Heart left ventricle (tissue), 16 donors: ENCODE measurements around the gene FZD1. TPM values are rescaled to one million over a fixed set of nuclear protein-coding genes. Genes with fewer than 3 reads are reported as not detected.

Experiments used
- ATAC-seq, 4 donors: fragments of 200-7000 bp; cut with Tn5 transposase; one replicate each; pipeline ENCODE4 v1.9.1; 2020 to 2022; ENCODE audit warnings: moderate library complexity in 4 of 4, mild to moderate bottlenecking in 3 of 4, moderate number of reproducible peaks in 1 of 4
- DNase-seq, 5 donors: peaks; one replicate each; pipeline ENCODE4 v3.0.0-alpha.2; 2020
- H3K27ac ChIP-seq, 12 donors: fragments of 200-600 bp; sonication (generic) in 4 of 12; one replicate each; pipeline versions ENCODE4 v1.5.0 to v1.8.0; 2016 to 2022; ENCODE audit warnings: mild to moderate bottlenecking in 2 of 12
- H3K27me3 ChIP-seq, 9 donors: fragments of 200-600 bp; sonication (generic) in 2 of 9; one replicate each; pipeline versions ENCODE4 v1.5.1 to v1.8.0; 2016 to 2022; ENCODE audit warnings: mild to moderate bottlenecking in 3 of 9
- H3K36me3 ChIP-seq, 9 donors: fragments of 200-600 bp; sonication (generic) in 2 of 9; one replicate each; pipeline versions ENCODE4 v1.5.0 to v1.8.0; 2018 to 2022; ENCODE audit warnings: mild to moderate bottlenecking in 2 of 9
- H3K4me1 ChIP-seq, 12 donors: fragments of 200-600 bp; sonication (generic) in 4 of 12; one replicate each; pipeline versions ENCODE4 v1.5.0 to v1.8.0; 2016 to 2022; ENCODE audit warnings: mild to moderate bottlenecking in 3 of 12
- H3K4me3 ChIP-seq, 12 donors: fragments of 200-600 bp; sonication (generic) in 4 of 12; one replicate each; pipeline versions ENCODE4 v1.5.0 to v1.8.0; 2017 to 2022; ENCODE audit warnings: mild to moderate bottlenecking in 9 of 12, moderate library complexity in 4 of 12
- H3K9me3 ChIP-seq, 12 donors: fragments of 200-600 bp; sonication (generic) in 4 of 12; one replicate each; pipeline versions ENCODE4 v1.5.0 to v1.8.0; 2016 to 2022; ENCODE audit warnings: mild to moderate bottlenecking in 1 of 12
- POLR2A ChIP-seq, 2 donors: fragments of 450-650 bp; IDR thresholded peaks; one replicate each; pipeline ENCODE4 v1.6.1; 2017; ENCODE audit warnings: antibody characterized with exemption in 2 of 2, mild to moderate bottlenecking in 2 of 2, moderate library complexity in 2 of 2
- WGBS, 4 donors: extraction: QIAGEN DNeasy Blood & Tissue Kit in 2 of 4; methylation state at CpG; one replicate each; pipeline versions ENCODE4 v1.1.5 to v1.1.7; 2013 to 2018; 5-methylcytosine and 5-hydroxymethylcytosine counted together
- intact Hi-C, 10 donors: fragments of 100-400 bp; cut with DNase I; formaldehyde crosslinking; loops; one replicate each; pipeline versions ENCODE4 v1.11.1 to v1.14.2; 2022
- polyA plus RNA-seq, 2 donors: library from polyadenylated mRNA; stranded (reverse); fragments of 200-250 nt; gene quantifications; one replicate each; pipeline ENCODE4 v1.2.3, GENCODE V29; 2013
- total RNA-seq, 9 donors: library from RNA; depleted of rRNA in 2 of 9; stranded (reverse); fragments of >200 nt in 2 of 9; fragmentation: NEBNext Ultra II Directional in 3 of 9; extraction: Animal tissue kit (Norgen Biotek cat#: 25700) in 3 of 9; gene quantifications; one replicate each; pipeline versions ENCODE4 v1.1.0 to v1.2.4, GENCODE V29; 2016 to 2023
- TF ChIP-seq, protein P1 (sequence below), 12 donors: fragments of 200-600 bp; sonication (generic) in 4 of 12; IDR thresholded peaks; one replicate each; pipeline versions ENCODE4 v1.5.0 to v1.8.0; 2018 to 2022; ENCODE audit warnings: antibody characterized with exemption in 12 of 12, mild to moderate bottlenecking in 5 of 12
- donor health status: ischemic (EF 13 %, LVEDD 7.1; RV severe dilation, severe dysfunction).
- donor health status: healthy with polysubstance abuse.
- donor health status: DM: no; HTN: yes; CAD: no.
- donor health status: DM: no; HTN: no; CAD: no.
- donor health status: ischemic (EF 25% LVEDD 6.9; RV normal size, moderate dysfunction).
- donor health status: ischemic (EF 25% LVEDD 5.7; RV mildly dilated, moderate dysfunction).
- donor health status: healthy.
- donor health status: DM: yes; HTN: yes; CAD: no.
- donor health status: ischemic (EF 35%, LVEDD 5.7; RV mildly dilated, moderate dysfunction).
- donor health status: nonischemic (EF 11% LVEDD 7.7; RV severe dilation, severe dysfunction).
- donor health status: DM: yes; HTN: yes; CAD: no.
- donor health status: PGD.
- donor health status: ischemic (EF 29% LVEDD 5.4; RV normal size, mild dysfunction).
- donor health status: nonischemic (EF 23%, LVEDD 6.1; RV moderate dilation, normal function).

The FZD1 gene
- total and polyA plus RNA-seq, 11 donors: 4.7 to 29.8 (median 16.5) TPM

DNA sequence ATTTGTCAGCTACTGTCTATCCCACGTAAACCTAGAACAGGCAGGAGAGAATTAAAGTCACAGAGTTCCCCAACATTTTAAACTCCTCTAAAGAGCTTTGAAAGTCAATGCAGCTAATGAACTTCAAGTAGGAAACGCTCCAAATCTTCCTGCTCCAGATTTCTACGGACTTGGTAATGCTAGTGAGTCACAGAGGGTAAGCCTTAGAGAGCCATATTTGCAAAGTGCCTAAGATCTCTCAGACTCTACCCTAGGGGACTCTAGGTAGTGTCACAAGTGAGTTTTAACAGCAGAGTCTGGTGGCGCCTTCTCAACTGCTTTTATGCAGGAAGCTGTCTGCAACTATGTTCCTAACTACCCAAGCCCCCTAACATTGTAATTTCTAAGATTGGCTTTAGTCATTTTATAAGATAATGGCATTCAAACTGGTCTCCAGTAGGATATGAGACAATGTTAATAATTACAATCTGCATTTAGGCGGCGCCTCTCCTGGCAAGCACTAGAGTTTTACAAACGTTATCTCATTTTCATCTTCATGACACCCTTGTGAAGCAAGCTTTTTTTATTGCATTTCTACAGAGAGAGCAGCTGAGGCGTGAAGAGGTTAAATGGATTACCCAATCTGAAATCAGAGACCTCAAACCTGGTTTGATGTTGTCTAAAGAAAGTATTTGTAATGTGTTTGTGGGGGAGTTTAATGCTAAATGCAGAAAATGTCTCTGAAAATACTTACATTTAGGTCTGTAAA lies 22.0 kb upstream of the FZD1 start:
- no peak for DNase-seq
- intact Hi-C loops: no loop called here
- ATAC-seq: no peak
- H3K9me3 ChIP-seq: no peaks in the 10 kb centered on the region
- no peak for TF ChIP-seq POLR2A (IDR thresholded peaks at IDR 0.05)
- TF ChIP-seq, protein P1, sequence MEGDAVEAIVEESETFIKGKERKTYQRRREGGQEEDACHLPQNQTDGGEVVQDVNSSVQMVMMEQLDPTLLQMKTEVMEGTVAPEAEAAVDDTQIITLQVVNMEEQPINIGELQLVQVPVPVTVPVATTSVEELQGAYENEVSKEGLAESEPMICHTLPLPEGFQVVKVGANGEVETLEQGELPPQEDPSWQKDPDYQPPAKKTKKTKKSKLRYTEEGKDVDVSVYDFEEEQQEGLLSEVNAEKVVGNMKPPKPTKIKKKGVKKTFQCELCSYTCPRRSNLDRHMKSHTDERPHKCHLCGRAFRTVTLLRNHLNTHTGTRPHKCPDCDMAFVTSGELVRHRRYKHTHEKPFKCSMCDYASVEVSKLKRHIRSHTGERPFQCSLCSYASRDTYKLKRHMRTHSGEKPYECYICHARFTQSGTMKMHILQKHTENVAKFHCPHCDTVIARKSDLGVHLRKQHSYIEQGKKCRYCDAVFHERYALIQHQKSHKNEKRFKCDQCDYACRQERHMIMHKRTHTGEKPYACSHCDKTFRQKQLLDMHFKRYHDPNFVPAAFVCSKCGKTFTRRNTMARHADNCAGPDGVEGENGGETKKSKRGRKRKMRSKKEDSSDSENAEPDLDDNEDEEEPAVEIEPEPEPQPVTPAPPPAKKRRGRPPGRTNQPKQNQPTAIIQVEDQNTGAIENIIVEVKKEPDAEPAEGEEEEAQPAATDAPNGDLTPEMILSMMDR (IDR thresholded peaks at IDR 0.05): no peak
- WGBS, 4 donors: 85 to 92% (median 87%) methylated on average over 8 of the region's 8 CpGs
- peaks cover 0 to 24% (median 0%) of the 10 kb centered on the region in 12 donors for H3K4me1 ChIP-seq
- no peaks in the 10 kb centered on the region for H3K36me3 ChIP-seq
- no peak overlapping the region for H3K4me3 ChIP-seq
- no peaks in the 10 kb centered on the region for H3K27me3 ChIP-seq
- no peak overlapping the region for H3K27ac ChIP-seq

DNA sequence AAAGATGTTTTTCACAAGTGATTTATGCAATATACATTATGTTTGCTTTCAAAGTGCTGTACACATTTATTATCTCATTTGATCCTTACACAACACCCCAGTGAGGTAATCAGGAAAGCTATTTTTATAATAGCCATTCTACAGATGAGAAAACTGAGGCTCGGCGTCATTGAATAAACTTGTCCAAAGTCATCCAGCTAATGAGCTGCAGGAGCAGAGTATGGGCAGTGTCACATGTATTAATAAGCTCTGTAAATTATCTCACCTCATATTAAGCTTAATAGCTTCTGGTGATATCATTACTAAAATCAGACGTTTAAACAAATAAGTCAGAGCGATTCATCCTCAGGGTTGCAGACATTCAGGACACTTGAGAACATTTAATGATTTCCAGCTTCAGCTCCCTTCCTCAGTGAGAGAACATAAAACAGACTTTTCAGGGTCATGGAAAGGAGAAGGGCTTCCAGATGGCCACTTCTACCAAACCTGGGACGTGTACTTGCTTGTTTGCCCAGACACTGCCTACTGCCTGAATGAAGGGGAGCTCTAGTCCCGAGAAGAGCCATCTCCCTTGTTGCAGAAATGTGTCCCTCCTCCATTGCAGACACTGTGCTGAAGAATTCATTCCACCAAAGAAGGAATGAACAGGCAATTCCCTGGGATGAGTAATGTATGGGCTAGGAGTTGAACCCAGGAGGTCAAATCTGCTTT lies 20.5 kb upstream of the FZD1 start:
- H3K27ac ChIP-seq: no peak overlapping the region
- H3K36me3 ChIP-seq: no peaks in the 10 kb centered on the region
- H3K4me1 ChIP-seq: peaks cover 0 to 22% (median 0%) of the 10 kb centered on the region in 12 donors
- intact Hi-C loops: no loop called here
- no peaks in the 10 kb centered on the region for H3K9me3 ChIP-seq
- WGBS, 4 donors: 85 to 91% (median 89%) methylated on average over 6 of the region's 6 CpGs
- no peaks in the 10 kb centered on the region for H3K27me3 ChIP-seq
- DNase-seq: no peak
- no peak overlapping the region for H3K4me3 ChIP-seq
- no peak for ATAC-seq
- no peak for TF ChIP-seq POLR2A (IDR thresholded peaks at IDR 0.05)
- TF ChIP-seq, protein P1 (IDR thresholded peaks at IDR 0.05): no peak

DNA sequence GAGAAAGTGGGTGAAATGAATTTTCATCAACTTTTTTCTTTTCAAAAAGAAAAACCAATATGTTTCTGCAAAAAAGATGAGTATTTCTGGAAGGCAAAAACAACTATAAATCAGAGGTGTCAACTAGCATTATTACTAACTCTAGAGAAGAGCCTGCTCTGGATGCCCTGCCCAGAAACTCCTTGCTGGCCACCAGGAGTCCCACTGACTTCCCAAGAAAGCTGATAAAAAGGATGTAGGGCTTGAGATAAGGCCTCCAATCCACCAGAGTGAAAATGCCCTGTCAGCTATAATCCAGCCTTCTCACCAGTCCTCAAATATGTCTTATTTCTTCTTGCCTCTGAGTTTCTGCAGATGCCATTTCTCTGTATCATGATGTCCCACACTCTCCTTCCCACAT lies 16.7 kb upstream of the FZD1 start:
- no peak overlapping the region for H3K4me3 ChIP-seq
- no peak overlapping the region for H3K27ac ChIP-seq
- H3K36me3 ChIP-seq: no peaks in the 10 kb centered on the region
- no peaks in the 10 kb centered on the region for H3K9me3 ChIP-seq
- no peaks in the 10 kb centered on the region for H3K4me1 ChIP-seq
- H3K27me3 ChIP-seq: no peaks in the 10 kb centered on the region
- intact Hi-C loops: no loop called here
- no peak for TF ChIP-seq POLR2A (IDR thresholded peaks at IDR 0.05)
- TF ChIP-seq, protein P1 (IDR thresholded peaks at IDR 0.05): no peak
- ATAC-seq (no peak), DNase-seq (no peak)

DNA sequence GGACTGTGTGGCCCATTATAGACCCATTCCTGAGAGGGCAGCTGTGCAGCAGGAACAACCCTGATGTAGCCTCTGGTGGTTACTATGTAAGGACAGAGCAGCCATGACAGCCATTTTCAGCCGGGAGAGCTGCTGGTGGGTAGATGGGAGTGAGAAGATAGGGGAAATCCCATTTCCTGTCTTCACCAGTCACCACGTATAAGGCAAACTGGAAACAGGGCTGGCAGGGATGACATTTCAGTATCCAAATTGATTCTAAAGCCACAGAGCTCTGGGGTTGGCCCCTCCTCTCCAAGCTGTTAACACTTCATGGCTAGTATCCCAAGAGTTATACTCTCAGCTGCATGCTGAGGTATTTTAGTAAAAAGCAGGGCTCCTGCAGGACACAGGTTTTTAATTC lies 15.2 kb upstream of the FZD1 start:
- H3K27ac ChIP-seq: no peak overlapping the region
- no peaks in the 10 kb centered on the region for H3K36me3 ChIP-seq
- intact Hi-C loops: no loop called here
- ATAC-seq (no peak), DNase-seq (no peak)
- no peaks in the 10 kb centered on the region for H3K4me1 ChIP-seq
- H3K4me3 ChIP-seq: no peak overlapping the region
- TF ChIP-seq POLR2A (IDR thresholded peaks at IDR 0.05): no peak
- TF ChIP-seq, protein P1 (IDR thresholded peaks at IDR 0.05): no peak
- no peaks in the 10 kb centered on the region for H3K9me3 ChIP-seq
- no peaks in the 10 kb centered on the region for H3K27me3 ChIP-seq
- WGBS, 4 donors: 11 to 22% (median 18%) methylated on average over 2 of the region's 2 CpGs
